GM12873 (cell line): ENCODE data around the gene RNU6-8.

Experiments
- TF ChIP-seq, protein P1 (sequence below): IDR thresholded peaks from 2 replicates; pipeline ENCODE4 v1.5.1; 2012; ENCODE audit warnings: low read depth, mild to moderate bottlenecking, moderate library complexity, low read length, control low read depth; ENCODE audit not compliant: insufficient read depth; ENCODE audit errors: missing control alignments

The RNU6-8 gene

DNA sequence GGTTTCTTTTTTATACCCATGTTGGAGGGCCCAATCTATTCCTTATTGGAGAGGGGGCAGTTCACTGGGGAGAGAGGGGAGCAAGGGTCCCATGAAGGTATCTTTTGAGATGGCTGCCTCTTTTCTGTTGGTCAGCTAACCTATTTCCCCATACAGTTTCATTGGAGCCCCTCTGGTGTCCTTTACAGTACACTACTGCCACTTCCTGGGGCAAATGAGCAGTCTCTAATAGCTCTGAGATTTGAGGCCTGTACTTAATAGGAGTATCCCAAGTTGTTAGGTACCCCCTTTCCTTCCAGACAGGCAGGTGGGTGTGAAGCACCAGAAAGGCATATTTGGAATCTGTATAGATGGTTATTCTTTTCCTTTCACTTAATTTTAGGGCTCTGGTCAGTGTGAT lies 41.3 kb upstream of the RNU6-8 start:
- TF ChIP-seq, protein P1, sequence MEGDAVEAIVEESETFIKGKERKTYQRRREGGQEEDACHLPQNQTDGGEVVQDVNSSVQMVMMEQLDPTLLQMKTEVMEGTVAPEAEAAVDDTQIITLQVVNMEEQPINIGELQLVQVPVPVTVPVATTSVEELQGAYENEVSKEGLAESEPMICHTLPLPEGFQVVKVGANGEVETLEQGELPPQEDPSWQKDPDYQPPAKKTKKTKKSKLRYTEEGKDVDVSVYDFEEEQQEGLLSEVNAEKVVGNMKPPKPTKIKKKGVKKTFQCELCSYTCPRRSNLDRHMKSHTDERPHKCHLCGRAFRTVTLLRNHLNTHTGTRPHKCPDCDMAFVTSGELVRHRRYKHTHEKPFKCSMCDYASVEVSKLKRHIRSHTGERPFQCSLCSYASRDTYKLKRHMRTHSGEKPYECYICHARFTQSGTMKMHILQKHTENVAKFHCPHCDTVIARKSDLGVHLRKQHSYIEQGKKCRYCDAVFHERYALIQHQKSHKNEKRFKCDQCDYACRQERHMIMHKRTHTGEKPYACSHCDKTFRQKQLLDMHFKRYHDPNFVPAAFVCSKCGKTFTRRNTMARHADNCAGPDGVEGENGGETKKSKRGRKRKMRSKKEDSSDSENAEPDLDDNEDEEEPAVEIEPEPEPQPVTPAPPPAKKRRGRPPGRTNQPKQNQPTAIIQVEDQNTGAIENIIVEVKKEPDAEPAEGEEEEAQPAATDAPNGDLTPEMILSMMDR: no peak

DNA sequence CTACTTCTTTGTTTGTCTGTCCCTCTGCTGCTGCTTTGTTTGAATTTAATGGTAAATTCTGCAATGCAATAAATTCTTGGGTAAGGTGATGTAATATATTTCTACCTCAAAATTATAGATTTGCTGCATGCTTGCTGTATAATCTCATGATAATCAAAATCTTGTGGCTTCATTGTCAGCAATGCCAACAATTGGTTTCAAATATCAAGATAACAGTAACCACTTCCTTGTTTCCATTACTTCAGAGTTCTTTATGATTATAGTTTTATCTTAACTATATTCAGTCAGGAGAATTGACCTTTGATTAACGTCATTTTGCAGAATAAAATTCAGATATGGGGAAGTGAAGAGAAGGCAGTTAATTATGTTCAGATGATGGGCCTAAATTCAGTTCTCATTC lies 30.2 kb upstream of the RNU6-8 start:
- TF ChIP-seq, protein P1: no peak

DNA sequence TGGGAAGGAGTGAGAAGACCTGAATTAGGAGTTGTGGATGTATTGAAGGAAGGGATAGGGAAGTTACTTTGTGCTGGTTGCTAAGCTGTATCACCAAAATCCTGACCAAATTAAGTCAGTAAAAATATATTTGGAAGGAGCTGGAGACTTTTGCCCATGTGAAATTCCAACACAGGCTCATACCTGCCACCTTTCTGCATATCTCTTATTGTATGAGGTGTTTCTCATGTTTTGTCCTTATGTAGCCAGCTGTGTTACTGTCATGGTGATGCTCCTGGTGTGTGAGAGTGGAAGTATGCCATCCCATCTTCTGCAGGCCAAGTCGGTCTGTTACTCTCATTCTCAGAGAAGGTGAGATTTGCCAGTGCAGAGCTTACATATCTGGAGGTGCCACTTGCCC lies 29.4 kb upstream of the RNU6-8 start:
- TF ChIP-seq, protein P1: no peak

DNA sequence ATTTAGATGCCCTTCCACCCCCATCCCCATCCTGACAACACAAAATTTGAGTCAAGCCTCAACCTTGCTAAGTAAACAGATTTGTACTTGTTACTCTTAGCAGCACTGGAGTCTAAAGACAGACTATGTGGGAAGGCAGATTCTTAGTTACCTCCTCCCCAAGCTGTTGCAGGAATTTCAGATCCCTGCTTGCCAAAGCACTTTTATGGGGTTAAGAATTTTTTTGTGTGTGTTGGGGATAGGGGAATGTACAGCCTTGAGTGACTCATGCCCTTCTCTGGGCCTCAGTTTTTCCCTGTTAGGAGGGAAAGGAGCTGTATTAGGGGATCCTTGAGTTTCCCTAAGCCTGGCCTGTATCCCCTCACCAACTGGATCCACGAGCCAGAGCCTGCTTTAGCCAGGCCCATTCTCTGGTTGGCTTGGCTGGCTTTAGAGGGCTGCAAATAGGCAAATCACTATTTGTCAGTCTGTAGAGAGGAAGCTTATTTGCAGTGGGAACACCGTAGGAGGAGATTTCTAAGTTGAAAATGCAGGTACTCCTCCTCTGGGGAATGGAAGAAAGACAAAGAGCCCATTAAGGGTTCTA lies 27.7 kb upstream of the RNU6-8 start:
- TF ChIP-seq, protein P1: no peak

DNA sequence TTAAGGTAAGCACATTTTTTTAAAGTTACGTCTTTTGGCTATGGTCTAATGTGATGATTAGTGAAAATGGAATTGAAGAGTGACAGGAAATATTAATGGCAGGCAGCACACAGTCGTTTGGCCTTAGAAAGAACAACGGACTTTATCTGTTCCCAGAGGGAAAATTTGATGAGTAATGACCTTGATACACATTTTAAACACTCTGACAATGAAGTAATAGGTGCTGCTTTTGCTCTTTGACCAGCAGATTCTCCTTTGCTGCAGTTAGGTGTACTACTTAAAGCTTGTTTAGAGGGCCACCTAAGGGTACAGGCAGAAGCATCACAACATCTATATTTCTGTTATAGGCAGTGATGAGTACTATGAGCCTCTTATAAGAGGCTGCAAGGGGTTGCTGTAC lies 27.1 kb upstream of the RNU6-8 start:
- TF ChIP-seq, protein P1: no peak

DNA sequence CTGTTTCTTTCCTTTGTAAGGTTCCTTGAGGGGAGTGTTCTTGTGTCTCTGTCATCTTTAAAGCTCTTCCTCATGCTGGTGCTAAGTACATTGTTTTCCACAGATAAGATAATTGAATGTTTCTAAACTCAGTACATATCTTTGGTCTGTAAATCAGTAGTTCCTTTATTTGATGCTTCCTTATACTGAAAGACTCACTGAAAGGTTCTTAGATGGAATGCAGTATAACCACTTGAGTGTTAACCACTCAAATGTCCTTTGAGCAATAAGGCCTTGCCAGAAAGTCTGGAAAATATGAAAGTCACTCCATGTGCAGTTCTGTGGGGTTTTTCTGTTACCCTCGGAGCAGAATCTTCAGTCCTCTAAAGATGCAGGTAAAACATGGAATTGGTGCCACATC lies 23.0 kb upstream of the RNU6-8 start:
- TF ChIP-seq, protein P1: no peak

DNA sequence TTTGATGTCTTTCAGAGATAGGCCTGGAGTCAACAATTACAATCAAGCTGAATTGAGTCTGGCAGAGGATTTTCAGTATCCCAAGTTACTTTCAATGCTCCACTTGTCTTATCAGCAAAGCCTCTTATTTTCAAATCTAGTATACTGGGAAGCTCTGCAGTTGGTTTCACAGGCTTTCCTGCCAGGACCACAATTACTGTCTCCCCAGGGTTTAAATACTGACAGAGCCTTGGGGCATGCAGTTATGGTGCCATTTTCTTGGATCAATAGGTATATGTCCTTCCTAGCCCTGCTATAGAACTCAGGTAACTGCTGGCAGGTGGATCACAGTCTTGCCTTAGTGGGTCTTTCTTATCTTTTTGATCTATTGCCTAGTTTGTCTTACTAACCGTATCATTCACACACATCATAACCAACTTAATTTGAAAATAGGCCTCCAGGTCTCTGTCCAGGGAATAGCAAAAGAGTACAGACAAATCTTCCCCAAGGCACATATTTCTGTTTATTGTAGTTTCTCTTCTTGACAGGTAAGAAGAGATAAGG lies 22.4 kb upstream of the RNU6-8 start:
- TF ChIP-seq, protein P1: no peak
